ENCODE data around the gene SLC9B1.
A peak's percentile ranks its signal among the peaks of the same experiment; 100 is the strongest.
"Not testable (repeated sequence)": the region's sequence is repeated elsewhere in the genome, so short reads cannot be mapped to it uniquely, and the experiment has no call there.

The SLC9B1 gene

DNA sequence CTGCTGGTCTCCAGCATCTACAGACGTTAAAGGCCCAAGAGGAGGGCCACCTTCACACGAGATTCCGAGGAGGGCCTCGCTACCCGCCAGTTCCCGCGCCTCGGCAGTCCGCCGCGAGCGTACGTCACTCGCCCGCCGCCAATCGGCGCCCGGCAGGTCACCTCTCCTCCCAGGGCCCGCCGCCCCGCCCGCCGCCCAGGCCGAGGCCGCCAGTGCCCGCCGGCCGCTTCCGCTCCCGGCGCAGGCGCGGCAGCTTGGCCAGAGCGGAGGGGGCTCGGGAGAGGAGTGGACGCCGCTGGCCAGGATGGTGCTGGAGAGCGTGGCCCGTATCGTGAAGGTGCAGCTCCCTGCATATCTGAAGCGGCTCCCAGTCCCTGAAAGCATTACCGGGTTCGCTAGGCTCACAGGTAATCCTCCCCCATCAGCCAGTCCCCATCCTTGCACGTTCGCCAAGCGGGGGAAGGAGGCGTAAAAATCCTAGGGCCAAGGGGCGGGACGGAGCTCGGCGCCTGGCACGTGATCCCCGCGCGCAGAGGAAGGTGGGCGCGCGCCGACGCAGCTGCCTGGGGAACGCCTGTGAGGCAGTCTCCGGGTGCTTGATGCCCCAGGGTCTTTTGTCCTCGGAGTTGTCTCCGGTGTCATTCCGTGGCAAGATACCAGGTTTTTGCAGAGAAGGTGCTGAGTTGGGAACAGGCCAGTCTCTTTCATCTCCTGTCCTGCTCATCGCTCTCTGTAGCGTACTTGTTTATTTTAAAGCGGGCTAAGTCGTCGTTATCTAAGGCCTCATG is 150.5 kb downstream of the SLC9B1 start, which contains the start of gene CISD2:
TSS of gene CISD2 (plus strand) at position 212 of the 788 bp plus-strand sequence. CDS start at position 305, 93 bp downstream.
- POLR2A ChIA-PET, result interaction anchor here (0.6 to 4.2 kb wide), 19 partner anchors 8 to 369 kb away, joined by 3 to 75 read pairs (median 4); partner anchors contain the start of genes MANBA, SLC9B2 and UBE2D3
- 0 out of 2 replicates have a peak, but pooled peaks have one; percentile 38 for TF ChIP-seq CTBP1 (IDR thresholded peaks at IDR 0.05; ENCODE audit: borderline replicate concordance)
- TF ChIP-seq LEF1 (IDR thresholded peaks at IDR 0.05; ENCODE audit: borderline replicate concordance), result no peak
- no peak for TF ChIP-seq FOXM1 (IDR thresholded peaks at IDR 0.05; ENCODE audit: borderline replicate concordance)
- TF ChIP-seq FOXK2 (IDR thresholded peaks at IDR 0.05), result no peak
- no peak for TF ChIP-seq TARDBP (IDR thresholded peaks at IDR 0.05)
- TF ChIP-seq, protein P1, sequence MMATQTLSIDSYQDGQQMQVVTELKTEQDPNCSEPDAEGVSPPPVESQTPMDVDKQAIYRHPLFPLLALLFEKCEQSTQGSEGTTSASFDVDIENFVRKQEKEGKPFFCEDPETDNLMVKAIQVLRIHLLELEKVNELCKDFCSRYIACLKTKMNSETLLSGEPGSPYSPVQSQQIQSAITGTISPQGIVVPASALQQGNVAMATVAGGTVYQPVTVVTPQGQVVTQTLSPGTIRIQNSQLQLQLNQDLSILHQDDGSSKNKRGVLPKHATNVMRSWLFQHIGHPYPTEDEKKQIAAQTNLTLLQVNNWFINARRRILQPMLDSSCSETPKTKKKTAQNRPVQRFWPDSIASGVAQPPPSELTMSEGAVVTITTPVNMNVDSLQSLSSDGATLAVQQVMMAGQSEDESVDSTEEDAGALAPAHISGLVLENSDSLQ (IDR thresholded peaks at IDR 0.05), result no peak
- TF ChIP-seq L3MBTL2 (conservative IDR thresholded peaks at IDR 0.05), result peak; percentile 94
- no peak; the same call in 1 of the 2 replicates for TF ChIP-seq BHLHE40 (IDR thresholded peaks at IDR 0.05; ENCODE audit: borderline replicate concordance)
- no peak for TF ChIP-seq ZNF384 (IDR thresholded peaks at IDR 0.05)
- TF ChIP-seq SP1 (IDR thresholded peaks at IDR 0.05), result no peak
- TF ChIP-seq FOXA1 (IDR thresholded peaks at IDR 0.05), result no peak
- TF ChIP-seq ARNT (IDR thresholded peaks at IDR 0.05), result peak; percentile 21; the same call in 1 of the 2 replicates
- TF ChIP-seq NFRKB (IDR thresholded peaks at IDR 0.05), result no peak
- TF ChIP-seq SUZ12 (IDR thresholded peaks at IDR 0.05), result no peak
- peak; percentile 16; the same call in 1 of the 2 replicates for TF ChIP-seq ELF4 (IDR thresholded peaks at IDR 0.05)
- TF ChIP-seq HDGF (IDR thresholded peaks at IDR 0.05; ENCODE audit: borderline replicate concordance), result 0 out of 2 replicates have a peak, but pooled peaks have one; percentile 42
- DNase-seq (ENCODE audit: extremely low spot score), result peak; percentile 86
- CTCF ChIA-PET, result no interaction called here

DNA sequence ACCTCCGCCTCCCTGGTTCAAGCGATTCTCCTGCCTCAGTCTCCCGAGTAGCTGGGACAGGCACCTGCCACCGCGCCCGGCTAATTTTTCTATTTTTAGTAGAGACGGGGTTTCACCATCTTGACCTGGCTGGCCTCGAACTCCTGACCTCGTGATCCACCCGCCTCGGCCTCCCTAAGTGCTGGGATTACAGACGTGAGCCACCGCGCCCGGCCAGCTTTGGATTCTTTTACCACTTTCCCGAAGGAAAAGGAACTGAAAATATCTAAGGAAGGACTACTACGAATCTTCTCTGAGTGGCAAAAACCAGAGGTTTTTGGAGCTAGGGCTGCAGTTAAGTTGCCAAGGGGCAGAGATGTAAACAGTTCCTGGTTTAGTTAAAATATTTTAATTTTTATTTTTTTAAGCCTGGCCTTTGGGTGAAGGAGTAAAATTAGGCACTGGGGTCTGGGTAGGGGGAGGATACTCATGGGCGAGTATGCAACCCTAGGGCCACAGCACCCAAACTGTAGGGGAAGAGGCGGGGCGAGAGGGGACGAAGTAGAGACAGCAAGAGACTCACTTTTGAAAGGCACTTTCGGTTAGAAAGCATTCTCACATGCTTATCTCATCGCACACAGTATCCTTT is 151.2 kb downstream of the SLC9B1 start:
- DNase-seq (ENCODE audit: extremely low spot score), result no peak
- no peak for TF ChIP-seq ELF4 (IDR thresholded peaks at IDR 0.05)
- TF ChIP-seq, protein P1 (IDR thresholded peaks at IDR 0.05), result no peak
- no peak for TF ChIP-seq HDGF (IDR thresholded peaks at IDR 0.05; ENCODE audit: borderline replicate concordance)
- no peak for TF ChIP-seq LEF1 (IDR thresholded peaks at IDR 0.05; ENCODE audit: borderline replicate concordance)
- TF ChIP-seq FOXK2 (IDR thresholded peaks at IDR 0.05), result no peak
- CTCF ChIA-PET, result interaction anchor here (0.7 to 1.3 kb wide), 3 partner anchors 10 to 22 kb away, joined by 3 to 6 read pairs (median 3); no protein-coding TSS in a partner anchor
- POLR2A ChIA-PET, result interaction anchor here (1.1 to 4.2 kb wide), 12 partner anchors 9 to 368 kb away, joined by 3 to 75 read pairs (median 4); partner anchors contain the start of genes MANBA and UBE2D3

DNA sequence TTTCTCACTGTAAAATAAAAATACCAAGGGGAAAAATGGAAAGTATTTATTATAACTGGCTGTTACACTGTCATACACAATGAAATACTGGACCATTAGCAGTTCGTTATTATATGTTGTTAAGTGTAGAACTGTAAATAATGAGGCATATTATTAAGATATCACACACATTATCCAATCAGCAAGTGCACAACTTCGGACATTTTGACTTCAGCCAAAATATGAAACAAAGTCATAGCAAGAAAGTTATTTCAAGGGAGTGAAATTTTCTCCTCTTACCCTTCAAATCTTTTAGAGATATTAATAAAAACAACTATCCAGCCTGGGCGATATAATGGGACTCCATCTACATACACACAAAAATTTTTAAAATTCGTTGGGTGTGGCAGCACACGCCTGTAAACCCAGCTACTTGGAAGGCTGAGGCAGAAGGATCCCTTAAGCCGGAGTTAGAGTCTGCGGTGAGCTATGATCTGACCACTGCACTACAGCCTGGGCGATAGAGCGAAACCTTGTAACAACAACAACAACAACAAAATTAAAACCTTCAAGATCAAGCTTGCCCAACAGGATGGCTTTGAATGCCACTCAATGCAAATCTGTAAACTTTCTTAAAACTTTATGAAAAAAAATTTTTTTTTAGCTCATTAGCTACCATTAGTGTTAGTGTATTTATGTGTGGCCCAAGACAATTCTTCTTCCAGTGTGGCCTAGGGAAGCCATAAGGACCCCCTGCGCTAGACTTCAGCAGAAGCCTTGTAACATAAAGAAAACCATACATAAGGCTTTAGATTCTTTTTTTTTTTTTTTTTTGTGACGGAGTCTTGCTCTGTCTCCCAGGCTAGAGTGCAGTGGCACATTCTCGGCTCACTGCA is 152.0 kb downstream of the SLC9B1 start:
- POLR2A ChIA-PET, result interaction anchor here (4.2 kb wide), 1 partner anchor 40 kb away, joined by 75 read pairs; the partner anchor contains the start of gene UBE2D3
- TF ChIP-seq, protein P1 (IDR thresholded peaks at IDR 0.05), result no peak
- TF ChIP-seq NFRKB (IDR thresholded peaks at IDR 0.05) (no peak), BHLHE40 (IDR thresholded peaks at IDR 0.05; ENCODE audit: borderline replicate concordance) (no peak), ZNF384 (IDR thresholded peaks at IDR 0.05) (peak; percentile 51; the same call in 1 of the 2 replicates), FOXM1 (IDR thresholded peaks at IDR 0.05; ENCODE audit: borderline replicate concordance) (no peak), FOXK2 (IDR thresholded peaks at IDR 0.05) (no peak), TARDBP (IDR thresholded peaks at IDR 0.05) (no peak), HDGF (IDR thresholded peaks at IDR 0.05; ENCODE audit: borderline replicate concordance) (no peak)
- CTCF ChIA-PET, result interaction anchor here (0.7 to 1.3 kb wide), 3 partner anchors 11 to 23 kb away, joined by 3 to 6 read pairs (median 3); no protein-coding TSS in a partner anchor
- no peak for DNase-seq (ENCODE audit: extremely low spot score)

DNA sequence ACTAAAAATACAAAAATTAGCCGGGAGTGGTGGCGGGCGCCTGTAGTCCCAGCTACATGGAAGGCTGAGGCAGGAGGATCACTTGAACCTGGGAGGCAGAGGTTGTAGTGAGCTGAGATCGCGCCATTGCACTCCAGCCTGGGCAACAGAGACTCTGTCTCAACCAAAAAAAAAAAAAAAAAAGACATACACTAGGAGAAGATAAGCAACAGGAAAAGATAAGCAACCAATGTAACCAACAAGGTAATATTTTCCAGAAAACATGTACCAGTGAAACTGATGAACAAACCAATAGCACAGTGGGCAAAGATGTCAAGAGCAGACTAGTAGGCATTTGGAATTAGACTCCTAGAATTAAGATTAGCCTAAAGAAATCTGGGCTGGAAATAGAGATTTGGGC is 154.2 kb downstream of the SLC9B1 start:
- DNase-seq (ENCODE audit: extremely low spot score); POLR2A ChIA-PET: not testable (repeated sequence)
- CTCF ChIA-PET, result interaction anchor here (0.7 kb wide), 1 partner anchor 246 kb away, joined by 3 read pairs; no protein-coding TSS in a partner anchor

DNA sequence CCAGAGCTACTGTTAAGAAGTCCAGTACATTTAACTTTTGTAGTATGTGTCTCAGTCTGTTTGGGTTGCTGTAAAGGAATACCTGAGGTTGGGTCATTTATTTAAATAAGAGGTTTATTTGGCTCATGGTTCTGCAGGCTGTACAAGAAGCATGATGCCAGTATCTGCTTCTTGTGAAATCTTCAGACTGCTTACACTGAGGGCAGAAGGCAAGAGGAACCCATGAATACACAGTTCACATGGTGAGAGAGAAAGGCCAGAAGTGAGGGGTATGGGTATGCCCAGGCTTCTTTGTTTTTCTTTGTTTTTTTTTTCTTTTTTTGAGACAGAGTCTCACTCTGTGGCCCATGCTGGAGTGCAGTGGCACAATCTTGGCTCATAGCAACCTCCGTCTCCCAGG is 156.8 kb downstream of the SLC9B1 start:
- no peak for DNase-seq (ENCODE audit: extremely low spot score)
- POLR2A ChIA-PET, result no interaction called here
- CTCF ChIA-PET, result no interaction called here
- no peak for TF ChIP-seq LEF1 (IDR thresholded peaks at IDR 0.05; ENCODE audit: borderline replicate concordance)
- no peak for TF ChIP-seq CTBP1 (IDR thresholded peaks at IDR 0.05; ENCODE audit: borderline replicate concordance)
- no peak for TF ChIP-seq SP1 (IDR thresholded peaks at IDR 0.05)
- TF ChIP-seq TARDBP (IDR thresholded peaks at IDR 0.05), result no peak
